AG04449 (cell line): ENCODE data around the gene CNTNAP2.
"Not testable (repeated sequence)": the region's sequence is repeated elsewhere in the genome, so short reads cannot be mapped to it uniquely, and the experiment has no call there.

Experiments used
- CTCF ChIA-PET: fragments of 350-600 bp; formaldehyde crosslinking; extraction: SDS; loops from one replicate; lab custom pipeline; 2021; ENCODE audit warnings: antibody characterized with exemption; lab: Yijun Ruan, JAX
- POLR2A ChIA-PET: fragments of 400-600, 350-600 bp; formaldehyde crosslinking; extraction: SDS; loops from one replicate; lab custom pipeline; 2020; ENCODE audit warnings: antibody characterized with exemption, inconsistent platforms; lab: Yijun Ruan, JAX
- DNase-seq: peaks from one replicate; pipeline ENCODE4 v3.0.0-alpha.2; 2010; ENCODE audit warnings: low read depth, low spot score
- H3K4me3 ChIP-seq: 2 replicates; pipeline ENCODE4 v1.5.1; 2011; ENCODE audit warnings: low read depth, mild to moderate bottlenecking, control low read depth, low read length
- TF ChIP-seq, protein P1 (sequence below): IDR thresholded peaks from one replicate; pipeline ENCODE4 v1.5.1; 2011; ENCODE audit warnings: mild to moderate bottlenecking, moderate library complexity, low read length, control low read depth, inconsistent platforms; ENCODE audit not compliant: insufficient read depth; ENCODE audit errors: missing control alignments

Gene CNTNAP2

DNA sequence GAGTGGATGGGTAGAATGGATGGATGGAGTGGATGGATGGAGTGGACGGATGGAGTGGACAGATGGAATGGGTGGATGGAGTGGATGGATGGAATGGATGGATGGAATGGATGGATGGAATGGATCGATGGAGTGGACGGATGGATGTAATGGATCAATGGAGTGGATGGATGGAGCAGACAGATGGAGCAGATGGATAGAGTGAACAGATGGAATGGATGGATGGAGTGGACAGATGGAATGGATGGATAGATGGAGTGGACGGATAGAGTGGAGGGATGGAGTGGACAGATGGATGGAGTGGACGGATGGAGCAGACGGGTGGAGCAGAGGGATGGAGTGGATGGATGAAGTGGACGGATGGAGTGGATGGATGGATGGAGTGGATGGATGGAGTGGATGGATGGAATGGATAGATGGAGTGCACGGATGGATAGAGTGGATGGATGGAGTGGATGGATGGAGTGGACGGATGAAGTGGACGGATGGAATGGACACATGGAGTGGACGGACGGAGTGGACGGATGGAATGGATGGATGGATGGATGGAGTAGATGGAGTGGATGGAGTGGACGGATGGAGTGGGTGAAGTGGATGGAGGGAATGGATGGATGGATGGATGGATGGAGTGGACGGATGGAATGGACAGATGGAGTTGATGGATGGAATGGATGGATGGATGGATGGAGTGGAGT, 2213.7 kb downstream of the CNTNAP2 start:
- H3K4me3 ChIP-seq, result no peak overlapping the region
- TF ChIP-seq, protein P1, sequence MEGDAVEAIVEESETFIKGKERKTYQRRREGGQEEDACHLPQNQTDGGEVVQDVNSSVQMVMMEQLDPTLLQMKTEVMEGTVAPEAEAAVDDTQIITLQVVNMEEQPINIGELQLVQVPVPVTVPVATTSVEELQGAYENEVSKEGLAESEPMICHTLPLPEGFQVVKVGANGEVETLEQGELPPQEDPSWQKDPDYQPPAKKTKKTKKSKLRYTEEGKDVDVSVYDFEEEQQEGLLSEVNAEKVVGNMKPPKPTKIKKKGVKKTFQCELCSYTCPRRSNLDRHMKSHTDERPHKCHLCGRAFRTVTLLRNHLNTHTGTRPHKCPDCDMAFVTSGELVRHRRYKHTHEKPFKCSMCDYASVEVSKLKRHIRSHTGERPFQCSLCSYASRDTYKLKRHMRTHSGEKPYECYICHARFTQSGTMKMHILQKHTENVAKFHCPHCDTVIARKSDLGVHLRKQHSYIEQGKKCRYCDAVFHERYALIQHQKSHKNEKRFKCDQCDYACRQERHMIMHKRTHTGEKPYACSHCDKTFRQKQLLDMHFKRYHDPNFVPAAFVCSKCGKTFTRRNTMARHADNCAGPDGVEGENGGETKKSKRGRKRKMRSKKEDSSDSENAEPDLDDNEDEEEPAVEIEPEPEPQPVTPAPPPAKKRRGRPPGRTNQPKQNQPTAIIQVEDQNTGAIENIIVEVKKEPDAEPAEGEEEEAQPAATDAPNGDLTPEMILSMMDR, result no peak
- DNase-seq, result no peak
- POLR2A ChIA-PET, result no interaction called here
- CTCF ChIA-PET, result no interaction called here

DNA sequence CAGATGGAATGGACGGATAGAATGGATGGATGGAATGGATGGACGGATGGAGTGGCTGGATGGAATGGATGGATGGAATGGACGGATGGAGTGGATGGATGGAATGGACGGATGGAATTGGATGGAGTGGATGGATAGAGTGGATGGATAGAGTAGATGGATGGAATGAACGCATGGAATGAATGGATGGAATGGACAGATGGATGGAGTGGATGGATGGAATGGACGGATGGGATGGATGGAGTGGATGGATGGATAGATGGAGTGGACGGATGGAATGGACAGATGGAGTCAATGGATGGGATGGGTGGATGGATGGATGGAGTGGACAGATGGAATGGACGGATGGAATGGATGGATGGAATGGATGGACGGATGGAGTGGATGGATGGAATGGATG, 2214.2 kb downstream of the CNTNAP2 start:
- ChIA-PET POLR2A (no interaction called here), CTCF (no interaction called here)
- TF ChIP-seq, protein P1, result no peak
- no peak overlapping the region for H3K4me3 ChIP-seq
- no peak for DNase-seq

DNA sequence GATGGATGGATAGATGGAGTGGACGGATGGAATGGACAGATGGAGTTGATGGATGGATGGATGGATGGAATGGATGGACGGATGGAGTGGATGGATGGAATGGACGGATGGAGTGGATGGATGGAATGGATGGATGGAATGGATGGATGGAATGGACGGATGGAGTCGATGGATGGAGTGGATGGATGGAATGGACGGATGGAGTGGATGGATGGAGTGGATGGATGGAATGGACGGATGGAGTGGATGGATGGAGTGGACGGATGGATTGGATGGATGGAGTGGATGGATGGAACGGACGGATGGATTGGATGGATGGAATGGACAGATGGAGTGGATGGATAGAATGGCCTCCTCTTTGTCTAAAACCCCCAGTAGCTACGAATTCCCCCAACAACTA, 2214.9 kb downstream of the CNTNAP2 start:
- H3K4me3 ChIP-seq, DNase-seq, CTCF ChIA-PET, POLR2A ChIA-PET: not testable (repeated sequence)

DNA sequence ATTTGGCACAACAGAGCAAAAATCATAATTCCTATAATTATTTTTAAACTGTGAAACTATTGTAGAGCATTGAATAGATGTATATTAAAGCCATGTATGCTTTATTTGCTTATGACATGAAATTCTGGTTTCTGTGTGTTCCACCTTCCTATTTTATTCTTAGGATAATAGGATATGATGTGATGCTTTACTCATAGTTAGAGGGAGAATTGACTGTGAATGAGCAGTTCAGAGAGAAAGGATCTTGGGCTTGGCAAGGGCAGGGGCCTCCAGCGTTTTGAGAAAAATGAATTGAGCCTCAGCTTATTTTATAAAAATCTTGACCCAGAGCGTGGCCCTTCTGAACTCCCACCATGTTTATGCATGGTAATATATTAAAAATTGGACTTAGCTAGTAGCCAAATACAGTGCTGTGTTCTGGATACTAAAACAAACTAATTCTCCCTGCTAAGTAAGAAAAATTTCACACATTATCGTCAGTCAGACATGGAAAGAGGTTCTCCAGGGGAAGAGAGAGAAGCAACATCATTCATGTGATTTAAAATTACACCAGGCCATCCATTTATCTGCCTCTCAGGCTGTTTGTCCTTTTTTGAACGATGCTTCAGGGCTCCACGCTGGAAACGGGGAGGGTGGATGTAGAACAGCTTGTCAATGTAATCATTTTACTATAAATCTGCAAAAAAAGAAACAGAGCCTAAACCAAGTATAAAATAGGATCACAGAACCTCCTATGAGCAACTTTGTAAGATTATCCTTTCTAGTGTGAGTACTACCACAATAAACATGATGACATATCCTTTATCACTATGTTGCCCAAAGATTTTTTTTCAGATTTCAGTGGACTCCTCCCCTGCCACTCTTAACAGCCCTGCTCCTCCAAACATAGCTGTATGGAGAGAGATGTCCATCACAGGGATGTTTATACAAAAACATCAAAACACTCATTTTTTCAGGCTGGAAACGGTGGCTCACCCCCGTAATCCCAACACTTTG, 2215.9 kb downstream of the CNTNAP2 start:
- TF ChIP-seq, protein P1, result no peak
- ChIA-PET POLR2A (no interaction called here), CTCF (no interaction called here)
- no peak for DNase-seq
- no peak overlapping the region for H3K4me3 ChIP-seq

DNA sequence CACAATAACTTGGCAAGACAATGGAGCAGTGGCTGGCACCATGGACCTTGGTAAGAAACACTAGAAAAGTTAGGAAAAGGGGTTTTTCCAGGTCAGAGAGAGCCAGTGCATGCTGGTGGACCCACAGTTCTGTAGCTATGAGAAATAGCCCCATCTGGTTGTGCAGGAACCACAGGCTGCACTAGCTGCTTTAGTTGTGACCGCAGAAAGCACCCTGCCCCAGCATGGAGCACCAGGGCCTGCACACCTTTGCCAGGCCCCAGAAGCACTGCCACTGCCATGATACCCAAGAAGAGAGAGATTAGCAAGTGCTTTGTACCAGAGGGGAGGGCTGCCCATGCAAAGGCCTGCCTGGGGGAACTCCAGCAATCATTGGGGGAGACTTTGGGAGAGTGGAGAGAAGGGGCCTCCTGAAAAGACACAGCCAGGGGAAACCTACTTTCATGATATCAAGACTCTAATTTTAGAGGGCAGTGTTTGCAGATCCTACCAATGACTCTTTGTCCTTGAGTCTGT, 2217.9 kb downstream of the CNTNAP2 start:
- ChIA-PET CTCF (no interaction called here), POLR2A (no interaction called here)
- TF ChIP-seq, protein P1, result no peak
- H3K4me3 ChIP-seq, result no peak overlapping the region
- no peak for DNase-seq

DNA sequence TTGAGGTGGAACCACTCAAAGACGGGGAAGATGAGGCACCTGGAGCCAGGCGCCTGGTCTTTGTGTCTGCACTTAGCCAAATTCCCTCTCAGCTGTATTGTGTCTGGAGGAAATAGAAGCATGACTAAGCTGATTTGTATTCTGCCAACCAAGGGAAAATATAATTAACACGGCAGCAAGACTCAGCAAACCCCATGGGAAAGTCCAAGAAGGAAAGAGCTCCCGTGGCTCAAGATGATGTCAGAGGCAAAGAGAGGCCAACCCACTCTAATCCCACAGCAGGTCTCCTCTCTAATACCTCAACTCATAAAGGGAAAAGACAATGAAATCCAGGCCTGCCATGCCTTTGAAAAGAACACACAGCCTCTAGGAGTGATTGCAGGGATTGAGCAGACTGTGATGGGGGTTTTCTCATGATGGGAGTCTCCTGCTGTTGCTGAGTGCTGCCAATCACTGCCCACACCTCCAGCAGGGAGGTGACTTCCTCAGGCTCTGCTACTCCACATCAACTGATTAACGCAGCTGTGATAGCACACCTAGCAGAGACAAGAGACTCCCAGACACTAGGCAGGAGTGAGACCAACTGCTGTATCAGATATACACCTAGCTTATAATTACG, 2218.5 kb downstream of the CNTNAP2 start:
- DNase-seq, result no peak
- H3K4me3 ChIP-seq, result no peak overlapping the region
- CTCF ChIA-PET, result no interaction called here
- POLR2A ChIA-PET, result no interaction called here
- TF ChIP-seq, protein P1, result no peak
